Glutamatergic neuron (in vitro differentiated cells): ENCODE results near the gene LHFPL6. TPM values are rescaled to one million over a fixed set of nuclear protein-coding genes. Genes with fewer than 3 reads are reported as not detected.

Experiments used
- DNase-seq: peaks from one replicate; pipeline ENCODE4 v3.0.0; 2022
- H3K27ac Mint-ChIP-seq: one replicate; pipeline ENCODE4 v1.8.0; 2020; ENCODE audit warnings: mild to moderate bottlenecking, mixed read lengths, inconsistent platforms; ENCODE audit not compliant: unreplicated experiment
- H3K27me3 Mint-ChIP-seq: one replicate; pipeline ENCODE4 v1.8.0; 2020; ENCODE audit warnings: mild to moderate bottlenecking, moderate library complexity, mixed read lengths, inconsistent platforms; ENCODE audit not compliant: unreplicated experiment
- H3K36me3 Mint-ChIP-seq: one replicate; pipeline ENCODE4 v1.8.0; 2020; ENCODE audit warnings: mild to moderate bottlenecking, mixed read lengths, inconsistent platforms; ENCODE audit not compliant: unreplicated experiment
- H3K4me1 Mint-ChIP-seq: one replicate; pipeline ENCODE4 v1.8.0; 2020; ENCODE audit warnings: mild to moderate bottlenecking, low read depth, mixed read lengths, inconsistent platforms; ENCODE audit not compliant: unreplicated experiment
- H3K4me3 Mint-ChIP-seq: one replicate; pipeline ENCODE4 v1.8.0; 2020; ENCODE audit warnings: mild to moderate bottlenecking, mixed read lengths, inconsistent platforms; ENCODE audit not compliant: unreplicated experiment
- H3K9me3 Mint-ChIP-seq: one replicate; pipeline ENCODE4 v1.8.0; 2020; ENCODE audit warnings: mild to moderate bottlenecking, moderate library complexity, mixed read lengths, inconsistent platforms; ENCODE audit not compliant: unreplicated experiment
- CTCF ChIP-seq: fragments of 200-600 bp; sonication (generic); IDR thresholded peaks from one replicate; pipeline ENCODE4 v1.5.0; 2021; ENCODE audit not compliant: partially characterized antibody, unreplicated experiment
- total RNA-seq: library from RNA; stranded (reverse); fragmentation: NEBNext Ultra II Directional; extraction: Animal tissue kit (Norgen Biotek cat#: 25700); gene quantifications from one replicate; pipeline ENCODE4 v1.2.1, GENCODE V29; 2021; ENCODE audit not compliant: unreplicated experiment

Gene LHFPL6
- total RNA-seq, 1 donor from 2014 or later: 1.7 TPM

- no peaks in the 10 kb centered on the region for H3K27me3 Mint-ChIP-seq
- H3K4me3 Mint-ChIP-seq: no peak overlapping the region
These were observed 205.1 kb downstream of the LHFPL6 start for GRCh38 chr13:39397896-39398265.

GRCh38 chr13:39397226-39397895 is 205.6 kb downstream of the LHFPL6 start:
- Mint-ChIP-seq H3K9me3 (no peaks in the 10 kb centered on the region), H3K27me3 (no peaks in the 10 kb centered on the region), H3K4me1 (no peaks in the 10 kb centered on the region), H3K27ac (no peak overlapping the region), H3K4me3 (no peak overlapping the region), H3K36me3 (no peaks in the 10 kb centered on the region)
- no peak for TF ChIP-seq CTCF
- DNase-seq: no peak

More at GRCh38 chr13:39397896-39398265, 205.1 kb downstream of the LHFPL6 start:
- Mint-ChIP-seq H3K4me1 (no peaks in the 10 kb centered on the region), H3K27ac (no peak overlapping the region), H3K9me3 (no peaks in the 10 kb centered on the region), H3K36me3 (no peaks in the 10 kb centered on the region)
- TF ChIP-seq CTCF: no peak
- no peak for DNase-seq

- H3K27me3 Mint-ChIP-seq: no peaks in the 10 kb centered on the region
- H3K27ac Mint-ChIP-seq: no peak overlapping the region
- H3K4me3 Mint-ChIP-seq: no peak overlapping the region
- DNase-seq: no peak
- H3K9me3 Mint-ChIP-seq: no peaks in the 10 kb centered on the region
- H3K4me1 Mint-ChIP-seq: no peaks in the 10 kb centered on the region
- TF ChIP-seq CTCF: no peak
- no peaks in the 10 kb centered on the region for H3K36me3 Mint-ChIP-seq
These were observed 208.0 kb downstream of the LHFPL6 start for GRCh38 chr13:39394796-39395678.

- H3K4me1 Mint-ChIP-seq: no peaks in the 10 kb centered on the region
- TF ChIP-seq CTCF: no peak
- H3K27me3 Mint-ChIP-seq: no peaks in the 10 kb centered on the region
- DNase-seq: no peak
- H3K36me3 Mint-ChIP-seq: no peaks in the 10 kb centered on the region
- H3K9me3 Mint-ChIP-seq: no peaks in the 10 kb centered on the region
- no peak overlapping the region for H3K4me3 Mint-ChIP-seq
- H3K27ac Mint-ChIP-seq: no peak overlapping the region
These were observed 211.2 kb downstream of the LHFPL6 start for GRCh38 chr13:39391761-39392160.

- no peak for DNase-seq
- TF ChIP-seq CTCF: no peak
- Mint-ChIP-seq H3K36me3 (no peaks in the 10 kb centered on the region), H3K4me3 (no peak overlapping the region), H3K27ac (no peak overlapping the region), H3K9me3 (no peaks in the 10 kb centered on the region), H3K4me1 (no peaks in the 10 kb centered on the region), H3K27me3 (no peaks in the 10 kb centered on the region)
These were observed 214.0 kb downstream of the LHFPL6 start for GRCh38 chr13:39389013-39389412.
